DOHH2 (cell line): ENCODE data around the gene MROH8.
A peak's percentile ranks its signal among the peaks of the same experiment; 100 is the strongest.

ENCODE experiments used
- H3F3A ChIP-seq: fragments of 200-600 bp; sonication (generic), shearing (Covaris generic); 2 replicates; pipeline ENCODE4 v1.6.0; 2016; ENCODE audit warnings: antibody characterized with exemption, mild to moderate bottlenecking; ENCODE audit not compliant: control insufficient read depth, insufficient read depth
- H3K27ac ChIP-seq: fragments of 200-600 bp; sonication (generic); 2 replicates; pipeline ENCODE4 v1.5.1; 2014; ENCODE audit warnings: low read depth, mild to moderate bottlenecking, low read length, moderate library complexity
- H3K27me3 ChIP-seq: fragments of 200-600 bp; sonication (generic); 2 replicates; pipeline ENCODE4 v1.6.1; 2014; ENCODE audit warnings: mild to moderate bottlenecking, low read length, mixed read lengths; ENCODE audit not compliant: control insufficient read depth
- H3K36me3 ChIP-seq: fragments of 200-600 bp; sonication (generic); 2 replicates; pipeline ENCODE4 v1.6.1; 2014; ENCODE audit warnings: mild to moderate bottlenecking, low read length, moderate library complexity, mixed read lengths; ENCODE audit not compliant: control insufficient read depth
- H3K4me1 ChIP-seq: fragments of 200-600 bp; sonication (generic); 2 replicates; pipeline ENCODE4 v1.6.1; 2014; ENCODE audit warnings: mild to moderate bottlenecking, low read length, mixed read lengths; ENCODE audit not compliant: control insufficient read depth
- H3K4me2 ChIP-seq: fragments of 200-600 bp; sonication (generic); 2 replicates; pipeline ENCODE4 v1.6.0; 2014; ENCODE audit warnings: mild to moderate bottlenecking, low read length, moderate library complexity
- H3K4me3 ChIP-seq: fragments of 200-600 bp; sonication (generic); 2 replicates; pipeline ENCODE4 v1.5.1; 2014; ENCODE audit warnings: mild to moderate bottlenecking, low read length, mixed read lengths
- H3K79me2 ChIP-seq: fragments of 200-600 bp; sonication (generic); 2 replicates; pipeline ENCODE4 v1.6.1; 2014; ENCODE audit warnings: mild to moderate bottlenecking, low read length, mixed read lengths; ENCODE audit not compliant: control insufficient read depth
- H3K9me2 ChIP-seq: fragments of 200-600 bp; sonication (generic); replicated peaks from 2 replicates; pipeline ENCODE4 v1.6.1; 2014; ENCODE audit warnings: mild to moderate bottlenecking, low read length, mixed read lengths; ENCODE audit not compliant: control insufficient read depth
- H3K9me3 ChIP-seq: fragments of 200-600 bp; sonication (generic); 2 replicates; pipeline ENCODE4 v1.6.1; 2014; ENCODE audit warnings: antibody characterized with exemption, low read length, mixed read lengths; ENCODE audit not compliant: control insufficient read depth, insufficient read depth
- H4K20me1 ChIP-seq: fragments of 200-600 bp; sonication (generic); 2 replicates; pipeline ENCODE4 v1.6.0; 2014; ENCODE audit warnings: low read depth, mild to moderate bottlenecking, antibody characterized with exemption, low read length, moderate library complexity; ENCODE audit not compliant: control insufficient read depth, insufficient read depth
- CTCF ChIP-seq: fragments of 200-600 bp; sonication (generic); IDR thresholded peaks from one replicate; pipeline ENCODE4 v1.5.1; 2014; ENCODE audit warnings: antibody characterized with exemption, mild to moderate bottlenecking, low read depth, low read length; ENCODE audit not compliant: poor library complexity, severe bottlenecking
- EZH2phosphoT487 ChIP-seq: fragments of 200-600 bp; sonication (generic); IDR thresholded peaks from 2 replicates; pipeline ENCODE4 v1.6.1; 2017; ENCODE audit warnings: borderline replicate concordance, mild to moderate bottlenecking, antibody characterized with exemption, low read length, moderate library complexity, mixed read lengths

Gene MROH8

GRCh38 chr20:37178839-37179682 is at the start of gene MROH8, which contains the start of gene RPN2:
Gene MROH8, minus strand, starts transcription at chr20:37179548.
Gene RPN2, plus strand, starts transcription at chr20:37179330. Its CDS starts 27 bp downstream, at chr20:37179357.
- no peaks in the 10 kb centered on the region for H3F3A ChIP-seq
- peaks cover 72% of the 10 kb centered on the region for H3K79me2 ChIP-seq
- H3K9me2 ChIP-seq, result no peaks in the 10 kb centered on the region
- peaks cover 42% of the 10 kb centered on the region for H3K36me3 ChIP-seq
- H4K20me1 ChIP-seq, result peaks cover 9% of the 10 kb centered on the region; the same call in 1 of the 2 replicates
- TF ChIP-seq CTCF (no peak), EZH2phosphoT487 (no peak)
- peak within 1 kb of the TSS; percentile 80 for H3K27ac ChIP-seq
- peak within 1 kb of the TSS; percentile 79 for H3K4me2 ChIP-seq
- H3K4me1 ChIP-seq, result peaks cover 24% of the 10 kb centered on the region
- no peaks in the 10 kb centered on the region for H3K9me3 ChIP-seq
- peak within 1 kb of the TSS; percentile 80 for H3K4me3 ChIP-seq
- no peaks in the 10 kb centered on the region for H3K27me3 ChIP-seq

- Histone ChIP-seq H3K36me3 (peaks cover 100% of the 10 kb centered on the region), H3K27ac (no peak overlapping the region), H4K20me1 (no peaks in the 10 kb centered on the region), H3K27me3 (no peaks in the 10 kb centered on the region), H3K79me2 (no peaks in the 10 kb centered on the region), H3K4me1 (no peaks in the 10 kb centered on the region), H3F3A (no peaks in the 10 kb centered on the region), H3K4me2 (no peak overlapping the region), H3K9me3 (no peaks in the 10 kb centered on the region), H3K9me2 (no peaks in the 10 kb centered on the region), H3K4me3 (no peak overlapping the region)
- TF ChIP-seq EZH2phosphoT487 (no peak), CTCF (no peak)
These were observed 49.3 kb upstream of the MROH8 start for GRCh38 chr20:37228656-37229055.

GRCh38 chr20:37228082-37228481 is 48.7 kb upstream of the MROH8 start:
- no peak for TF ChIP-seq CTCF
- TF ChIP-seq EZH2phosphoT487, result no peak

More at GRCh38 chr20:37228082-37228481, 48.7 kb upstream of the MROH8 start:
- no peak overlapping the region for H3K27ac ChIP-seq
- H3K4me3 ChIP-seq, result no peak overlapping the region
- H3F3A ChIP-seq, result no peaks in the 10 kb centered on the region
- H3K4me1 ChIP-seq, result no peaks in the 10 kb centered on the region
- peaks cover 100% of the 10 kb centered on the region for H3K36me3 ChIP-seq
- H3K79me2 ChIP-seq, result no peaks in the 10 kb centered on the region
- H3K4me2 ChIP-seq, result no peak overlapping the region
- H3K9me2 ChIP-seq, result no peaks in the 10 kb centered on the region
- no peaks in the 10 kb centered on the region for H3K27me3 ChIP-seq
- H4K20me1 ChIP-seq, result no peaks in the 10 kb centered on the region
- H3K9me3 ChIP-seq, result no peaks in the 10 kb centered on the region
